WTC11 (cell line): Measurements from ENCODE around the gene ALDOB. TPM values are rescaled to one million over a fixed set of nuclear protein-coding genes. Genes with fewer than 3 reads are reported as not detected.

Experiments
- ATAC-seq: fragments of 200-7000 bp; cut with Tn5 transposase; 2 replicates; pipeline ENCODE4 v1.10.0; 2021; ENCODE audit warnings: mild to moderate bottlenecking, moderate library complexity
- CTCF ChIA-PET: fragments of 300-600 bp; sonication (Branson Sonifier 250); formaldehyde crosslinking; loops from one replicate; lab custom pipeline; 2021; ENCODE audit warnings: antibody characterized with exemption; lab: Charles Lee
- POLR2A ChIA-PET: fragments of 350-600 bp; sonication (Branson Sonifier 250); formaldehyde crosslinking; loops from one replicate; lab custom pipeline; 2021; ENCODE audit warnings: antibody characterized with exemption; lab: Charles Lee
- DNase-seq: peaks from one replicate; pipeline ENCODE4 v3.0.0; 2021; ENCODE audit warnings: low spot score
- H3K27ac Mint-ChIP-seq: 2 replicates; pipeline ENCODE4 v1.8.0; 2021; ENCODE audit warnings: mixed read lengths
- H3K27me3 Mint-ChIP-seq: 2 replicates; pipeline ENCODE4 v1.8.0; 2021; ENCODE audit warnings: low read depth, mild to moderate bottlenecking, moderate library complexity, mixed read lengths
- H3K36me3 Mint-ChIP-seq: 2 replicates; pipeline ENCODE4 v1.8.0; 2021; ENCODE audit warnings: mixed read lengths
- H3K4me1 Mint-ChIP-seq: 2 replicates; pipeline ENCODE4 v1.8.0; 2022; ENCODE audit warnings: mixed read lengths
- H3K4me3 Mint-ChIP-seq: 2 replicates; pipeline ENCODE4 v1.8.0; 2021; ENCODE audit warnings: mild to moderate bottlenecking, moderate library complexity, mixed read lengths
- H3K9me3 Mint-ChIP-seq: 2 replicates; pipeline ENCODE4 v1.8.0; 2021; ENCODE audit warnings: mixed read lengths
- ATF1 ChIP-seq: sonication (generic); formaldehyde crosslinking; IDR thresholded peaks from 2 replicates; pipeline ENCODE4 v1.8.1; 2023; ENCODE audit warnings: mild to moderate bottlenecking, moderate library complexity, missing genetic modification reagents
- CREM ChIP-seq: sonication (generic); formaldehyde crosslinking; IDR thresholded peaks from 2 replicates; pipeline ENCODE4 v1.8.1; 2022; ENCODE audit warnings: mild to moderate bottlenecking, missing genetic modification reagents, moderate library complexity
- ESRRA ChIP-seq: sonication (generic); formaldehyde crosslinking; IDR thresholded peaks from 2 replicates; pipeline ENCODE4 v1.8.1; 2022; ENCODE audit warnings: mild to moderate bottlenecking, missing genetic modification reagents, borderline replicate concordance
- GRHL2 ChIP-seq: fragments of 250-450 bp; sonication (Bioruptor Pico); IDR thresholded peaks from 2 replicates; pipeline ENCODE4 v1.8.0; 2022; ENCODE audit warnings: mild to moderate bottlenecking, moderate library complexity; ENCODE audit not compliant: insufficient replicate concordance, severe bottlenecking
- IRF2 ChIP-seq: sonication (generic); formaldehyde crosslinking; IDR thresholded peaks from 2 replicates; pipeline ENCODE4 v1.8.0; 2022; ENCODE audit warnings: low read depth, missing genetic modification reagents, borderline replicate concordance
- KAT7 ChIP-seq: sonication (generic); formaldehyde crosslinking; IDR thresholded peaks from 2 replicates; pipeline ENCODE4 v1.8.1; 2023; ENCODE audit warnings: missing genetic modification reagents, mild to moderate bottlenecking, borderline replicate concordance
- NR1H2 ChIP-seq: sonication (generic); formaldehyde crosslinking; IDR thresholded peaks from 2 replicates; pipeline ENCODE4 v1.9.0; 2021; ENCODE audit warnings: mild to moderate bottlenecking, moderate library complexity, missing genetic modification reagents
- PRDM15 ChIP-seq: sonication (generic); formaldehyde crosslinking; IDR thresholded peaks from 2 replicates; pipeline ENCODE4 v1.8.0; 2022; ENCODE audit warnings: missing genetic modification reagents
- RORB ChIP-seq: fragments of 250-450 bp; sonication (Bioruptor Pico); IDR thresholded peaks from 2 replicates; pipeline ENCODE4 v1.9.0; 2021; ENCODE audit warnings: mild to moderate bottlenecking
- SP1 ChIP-seq: sonication (generic); formaldehyde crosslinking; conservative IDR thresholded peaks from 2 replicates; pipeline ENCODE4 v1.8.1; 2022; ENCODE audit warnings: missing genetic modification reagents
- TP53 ChIP-seq: sonication (generic); formaldehyde crosslinking; IDR thresholded peaks from 2 replicates; pipeline ENCODE4 v1.8.1; 2023; ENCODE audit warnings: mild to moderate bottlenecking, missing genetic modification reagents
- ZNF138 ChIP-seq: sonication (generic); formaldehyde crosslinking; conservative IDR thresholded peaks from 2 replicates; pipeline ENCODE4 v1.8.1; 2022; ENCODE audit warnings: mild to moderate bottlenecking, moderate library complexity, missing genetic modification reagents
- ZNF219 ChIP-seq: sonication (generic); formaldehyde crosslinking; IDR thresholded peaks from 2 replicates; pipeline ENCODE4 v1.8.0; 2023; ENCODE audit warnings: missing genetic modification reagents, mild to moderate bottlenecking, borderline replicate concordance
- ZNF396 ChIP-seq: fragments of 250-450 bp; sonication (Bioruptor Pico); IDR thresholded peaks from 2 replicates; pipeline ENCODE4 v1.8.0; 2021; ENCODE audit warnings: mild to moderate bottlenecking, moderate library complexity, borderline replicate concordance
- ZNF423 ChIP-seq: fragments of 250-450 bp; sonication (Bioruptor Pico); IDR thresholded peaks from 2 replicates; pipeline ENCODE4 v2.1.2; 2022; ENCODE audit warnings: mild to moderate bottlenecking, moderate library complexity
- total RNA-seq: library from RNA; stranded (reverse); gene quantifications from 3 replicates; pipeline ENCODE4 v1.2.3, GENCODE V29; 2021
- TF ChIP-seq, protein P1 (sequence below): sonication (generic); formaldehyde crosslinking; IDR thresholded peaks from 2 replicates; pipeline ENCODE4 v1.8.0; 2022; ENCODE audit warnings: mild to moderate bottlenecking, missing genetic modification reagents
- TF ChIP-seq, protein P2 (sequence below): sonication (generic); formaldehyde crosslinking; IDR thresholded peaks from 2 replicates; pipeline ENCODE4 v1.8.1; 2022; ENCODE audit warnings: low read depth, missing genetic modification reagents, borderline replicate concordance
- TF ChIP-seq, protein P3 (sequence below): sonication (generic); formaldehyde crosslinking; IDR thresholded peaks from 2 replicates; pipeline ENCODE4 v1.8.1; 2023; ENCODE audit warnings: mild to moderate bottlenecking, missing genetic modification reagents
- TF ChIP-seq, protein P4 (sequence below): fragments of 250-450 bp; sonication (Bioruptor Pico); IDR thresholded peaks from 2 replicates; pipeline ENCODE4 v1.9.0; 2021; ENCODE audit warnings: mild to moderate bottlenecking

The ALDOB gene
- total RNA-seq, 1 experiment from 2014 or later: 0.94 TPM

- Mint-ChIP-seq H3K9me3 (no peaks in the 10 kb centered on the region), H3K36me3 (no peaks in the 10 kb centered on the region), H3K27ac (no peak overlapping the region), H3K4me1 (no peaks in the 10 kb centered on the region), H3K27me3 (no peaks in the 10 kb centered on the region), H3K4me3 (no peak overlapping the region)
- CTCF ChIA-PET: interaction anchor here (2.5 kb wide), 1 partner anchor 11 kb away, joined by 11 read pairs; no protein-coding TSS in a partner anchor
- POLR2A ChIA-PET: no interaction called here
- DNase-seq (no peak), ATAC-seq (no peak)
- no peak for TF ChIP-seq IRF2
- TF ChIP-seq CREM: no peak
- TF ChIP-seq PRDM15 (CRISPR knock-in tag): no peak
- TF ChIP-seq ZNF396: no peak
- TF ChIP-seq ATF1 (CRISPR knock-in tag): no peak
- no peak for TF ChIP-seq TP53
- TF ChIP-seq RORB: no peak
- no peak for TF ChIP-seq NR1H2
- TF ChIP-seq ZNF423 (CRISPR knock-in tag): no peak
- no peak for TF ChIP-seq ZNF138
- no peak for TF ChIP-seq ZNF219 (CRISPR knock-in tag)
- TF ChIP-seq, protein P1, sequence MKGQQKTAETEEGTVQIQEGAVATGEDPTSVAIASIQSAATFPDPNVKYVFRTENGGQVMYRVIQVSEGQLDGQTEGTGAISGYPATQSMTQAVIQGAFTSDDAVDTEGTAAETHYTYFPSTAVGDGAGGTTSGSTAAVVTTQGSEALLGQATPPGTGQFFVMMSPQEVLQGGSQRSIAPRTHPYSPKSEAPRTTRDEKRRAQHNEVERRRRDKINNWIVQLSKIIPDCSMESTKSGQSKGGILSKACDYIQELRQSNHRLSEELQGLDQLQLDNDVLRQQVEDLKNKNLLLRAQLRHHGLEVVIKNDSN (CRISPR knock-in tag): no peak
- TF ChIP-seq, protein P2, sequence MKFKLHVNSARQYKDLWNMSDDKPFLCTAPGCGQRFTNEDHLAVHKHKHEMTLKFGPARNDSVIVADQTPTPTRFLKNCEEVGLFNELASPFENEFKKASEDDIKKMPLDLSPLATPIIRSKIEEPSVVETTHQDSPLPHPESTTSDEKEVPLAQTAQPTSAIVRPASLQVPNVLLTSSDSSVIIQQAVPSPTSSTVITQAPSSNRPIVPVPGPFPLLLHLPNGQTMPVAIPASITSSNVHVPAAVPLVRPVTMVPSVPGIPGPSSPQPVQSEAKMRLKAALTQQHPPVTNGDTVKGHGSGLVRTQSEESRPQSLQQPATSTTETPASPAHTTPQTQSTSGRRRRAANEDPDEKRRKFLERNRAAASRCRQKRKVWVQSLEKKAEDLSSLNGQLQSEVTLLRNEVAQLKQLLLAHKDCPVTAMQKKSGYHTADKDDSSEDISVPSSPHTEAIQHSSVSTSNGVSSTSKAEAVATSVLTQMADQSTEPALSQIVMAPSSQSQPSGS: no peak
- no peak for TF ChIP-seq ESRRA (CRISPR knock-in tag)
- TF ChIP-seq, protein P3, sequence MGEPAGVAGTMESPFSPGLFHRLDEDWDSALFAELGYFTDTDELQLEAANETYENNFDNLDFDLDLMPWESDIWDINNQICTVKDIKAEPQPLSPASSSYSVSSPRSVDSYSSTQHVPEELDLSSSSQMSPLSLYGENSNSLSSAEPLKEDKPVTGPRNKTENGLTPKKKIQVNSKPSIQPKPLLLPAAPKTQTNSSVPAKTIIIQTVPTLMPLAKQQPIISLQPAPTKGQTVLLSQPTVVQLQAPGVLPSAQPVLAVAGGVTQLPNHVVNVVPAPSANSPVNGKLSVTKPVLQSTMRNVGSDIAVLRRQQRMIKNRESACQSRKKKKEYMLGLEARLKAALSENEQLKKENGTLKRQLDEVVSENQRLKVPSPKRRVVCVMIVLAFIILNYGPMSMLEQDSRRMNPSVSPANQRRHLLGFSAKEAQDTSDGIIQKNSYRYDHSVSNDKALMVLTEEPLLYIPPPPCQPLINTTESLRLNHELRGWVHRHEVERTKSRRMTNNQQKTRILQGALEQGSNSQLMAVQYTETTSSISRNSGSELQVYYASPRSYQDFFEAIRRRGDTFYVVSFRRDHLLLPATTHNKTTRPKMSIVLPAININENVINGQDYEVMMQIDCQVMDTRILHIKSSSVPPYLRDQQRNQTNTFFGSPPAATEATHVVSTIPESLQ (CRISPR knock-in tag): no peak
- TF ChIP-seq SP1 (CRISPR knock-in tag): no peak
- TF ChIP-seq GRHL2 (CRISPR knock-in tag): no peak
- TF ChIP-seq KAT7: no peak
- TF ChIP-seq, protein P4, sequence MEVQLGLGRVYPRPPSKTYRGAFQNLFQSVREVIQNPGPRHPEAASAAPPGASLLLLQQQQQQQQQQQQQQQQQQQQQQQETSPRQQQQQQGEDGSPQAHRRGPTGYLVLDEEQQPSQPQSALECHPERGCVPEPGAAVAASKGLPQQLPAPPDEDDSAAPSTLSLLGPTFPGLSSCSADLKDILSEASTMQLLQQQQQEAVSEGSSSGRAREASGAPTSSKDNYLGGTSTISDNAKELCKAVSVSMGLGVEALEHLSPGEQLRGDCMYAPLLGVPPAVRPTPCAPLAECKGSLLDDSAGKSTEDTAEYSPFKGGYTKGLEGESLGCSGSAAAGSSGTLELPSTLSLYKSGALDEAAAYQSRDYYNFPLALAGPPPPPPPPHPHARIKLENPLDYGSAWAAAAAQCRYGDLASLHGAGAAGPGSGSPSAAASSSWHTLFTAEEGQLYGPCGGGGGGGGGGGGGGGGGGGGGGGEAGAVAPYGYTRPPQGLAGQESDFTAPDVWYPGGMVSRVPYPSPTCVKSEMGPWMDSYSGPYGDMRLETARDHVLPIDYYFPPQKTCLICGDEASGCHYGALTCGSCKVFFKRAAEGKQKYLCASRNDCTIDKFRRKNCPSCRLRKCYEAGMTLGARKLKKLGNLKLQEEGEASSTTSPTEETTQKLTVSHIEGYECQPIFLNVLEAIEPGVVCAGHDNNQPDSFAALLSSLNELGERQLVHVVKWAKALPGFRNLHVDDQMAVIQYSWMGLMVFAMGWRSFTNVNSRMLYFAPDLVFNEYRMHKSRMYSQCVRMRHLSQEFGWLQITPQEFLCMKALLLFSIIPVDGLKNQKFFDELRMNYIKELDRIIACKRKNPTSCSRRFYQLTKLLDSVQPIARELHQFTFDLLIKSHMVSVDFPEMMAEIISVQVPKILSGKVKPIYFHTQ (CRISPR knock-in tag): no peak
These were observed 2.9 kb upstream of the ALDOB start for GRCh38 chr9:101438523-101438922.
